ENCODE data around the gene IDH3A.

GRCh38 chr15:78110096-78110495 is 39.1 kb upstream of the IDH3A start:
- TF ChIP-seq CTCF (IDR thresholded peaks at IDR 0.05) (no peak), POLR2A (IDR thresholded peaks at IDR 0.05) (no peak)
